B cell (primary cell): Measurements from ENCODE around the gene PRKCB. TPM values are rescaled to one million over a fixed set of nuclear protein-coding genes. Genes with fewer than 3 reads are reported as not detected.
"Not testable (repeated sequence)": the region's sequence is repeated elsewhere in the genome, so short reads cannot be mapped to it uniquely, and the experiment has no call there.

Experiments
- ATAC-seq: fragments of 200-7000 bp; cut with Tn5 transposase; one replicate; pipeline ENCODE4 v1.10.0; 2021; ENCODE audit warnings: low read depth, mild to moderate bottlenecking, moderate number of reproducible peaks, moderate library complexity
- CTCF ChIA-PET: fragments of 350-600 bp; sonication (Branson Sonifier 250); formaldehyde crosslinking; loops from one replicate; lab custom pipeline; 2021; ENCODE audit warnings: antibody characterized with exemption, inconsistent platforms; lab: Charles Lee
- POLR2A ChIA-PET: fragments of 350-600 bp; sonication (Branson Sonifier 250); formaldehyde crosslinking; loops from one replicate; lab custom pipeline; 2021; ENCODE audit warnings: antibody characterized with exemption; lab: Charles Lee
- DNase-seq: peaks from one replicate; pipeline ENCODE4 v3.0.0; 2013
- H2AFZ ChIP-seq: 2 replicates; pipeline ENCODE4 v1.6.1; 2012; ENCODE audit warnings: mild to moderate bottlenecking, low read depth, low read length; ENCODE audit not compliant: insufficient read depth, poor library complexity, severe bottlenecking
- H3K27ac ChIP-seq, 2 donors: 1 replicate in 1 of 2; 2 replicates in 1 of 2; pipeline ENCODE4 v1.5.1; 2012 to 2013; ENCODE audit warnings: low read length in 2 of 2, mild to moderate bottlenecking in 2 of 2, moderate library complexity in 1 of 2
- H3K27me3 ChIP-seq, 4 experiments: fragments of 200-600 bp in 1 of 4; sonication (generic) in 1 of 4; replicated peaks in 1 of 4; 1 replicate in 2 of 4; 2 replicates in 2 of 4; pipeline versions ENCODE4 v1.6.1 to v1.7.0; 2013 to 2016; ENCODE audit warnings: low read length in 3 of 4, mild to moderate bottlenecking in 2 of 4, mixed read lengths in 1 of 4, moderate library complexity in 1 of 4; ENCODE audit not compliant: insufficient read depth in 4 of 4, control insufficient read depth in 3 of 4; ENCODE audit errors: control extremely low read depth in 1 of 4
- H3K36me3 ChIP-seq, 2 experiments: replicated peaks in 1 of 2; 1 replicate in 1 of 2; 2 replicates in 1 of 2; pipeline versions ENCODE4 v1.6.1 to v1.7.1; 2013; ENCODE audit warnings: low read length in 1 of 2; ENCODE audit not compliant: insufficient read depth in 2 of 2, control insufficient read depth in 1 of 2; ENCODE audit errors: control extremely low read depth in 1 of 2, extremely low read depth in 1 of 2
- H3K4me1 ChIP-seq, 2 donors: fragments of 200-600 bp in 1 of 2; sonication (generic) in 1 of 2; 1 replicate in 1 of 2; 2 replicates in 1 of 2; pipeline versions ENCODE4 v1.5.1 to v1.6.1; 2013 to 2017; ENCODE audit warnings: low read length in 2 of 2; ENCODE audit not compliant: control insufficient read depth in 2 of 2, insufficient read depth in 2 of 2
- H3K4me2 ChIP-seq: replicated peaks from 2 replicates; pipeline ENCODE3; 2012; ENCODE audit warnings: mild to moderate bottlenecking, low read depth, low read length; ENCODE audit not compliant: poor library complexity, severe bottlenecking
- H3K4me3 ChIP-seq, 5 experiments: fragments of 200-600 bp in 1 of 5; sonication (generic) in 1 of 5; 1 replicate in 3 of 5; 2 replicates in 2 of 5; pipeline versions ENCODE4 v1.5.1 to v1.7.0; 2011 to 2016; ENCODE audit warnings: low read length in 4 of 5, mild to moderate bottlenecking in 4 of 5, low read depth in 2 of 5, control low read depth in 1 of 5, moderate library complexity in 1 of 5; ENCODE audit not compliant: insufficient read depth in 1 of 5; ENCODE audit errors: control extremely low read depth in 1 of 5, extremely low read depth in 1 of 5
- H3K79me2 ChIP-seq: fragments of 200-600 bp; sonication (generic); one replicate; pipeline ENCODE4 v1.6.0; 2016; ENCODE audit warnings: low read length; ENCODE audit not compliant: control insufficient read depth, insufficient read depth
- H3K9ac ChIP-seq: fragments of 200-600 bp; sonication (generic); 2 replicates; pipeline ENCODE4 v1.6.1; 2017; ENCODE audit warnings: mild to moderate bottlenecking, low read length, moderate library complexity
- H3K9me3 ChIP-seq, 3 donors: one replicate each; pipeline versions ENCODE4 v1.6.1 to v1.7.1; 2013; ENCODE audit warnings: low read length in 2 of 3; ENCODE audit not compliant: control insufficient read depth in 2 of 3, insufficient read depth in 1 of 3; ENCODE audit errors: control extremely low read depth in 1 of 3
- H4K20me1 ChIP-seq: 2 replicates; pipeline ENCODE4 v1.6.0; 2012; ENCODE audit warnings: mild to moderate bottlenecking, low read length; ENCODE audit not compliant: insufficient read depth, control insufficient read depth, poor library complexity, severe bottlenecking
- H3K27ac Mint-ChIP-seq: one replicate; pipeline ENCODE4 v1.8.0; 2021; ENCODE audit warnings: mixed read lengths
- H3K27me3 Mint-ChIP-seq: one replicate; pipeline ENCODE4 v1.8.0; 2021; ENCODE audit warnings: mixed read lengths
- H3K4me1 Mint-ChIP-seq: one replicate; pipeline ENCODE4 v1.8.0; 2021; ENCODE audit warnings: mixed read lengths
- H3K4me3 Mint-ChIP-seq: one replicate; pipeline ENCODE4 v1.8.0; 2021; ENCODE audit warnings: mixed read lengths
- H3K9me3 Mint-ChIP-seq: one replicate; pipeline ENCODE4 v1.8.0; 2022; ENCODE audit warnings: mixed read lengths; ENCODE audit not compliant: insufficient read depth
- CTCF ChIP-seq: fragments of 200-600 bp; IDR thresholded peaks from one replicate; pipeline ENCODE4 v1.8.0; 2022; ENCODE audit warnings: antibody characterized with exemption, mild to moderate bottlenecking
- EZH2 ChIP-seq: IDR thresholded peaks from 2 replicates; pipeline ENCODE4 v1.6.1; 2012; ENCODE audit warnings: borderline replicate concordance, low read depth, mild to moderate bottlenecking, moderate library complexity, low read length; ENCODE audit not compliant: insufficient read depth, poor library complexity, severe bottlenecking
- WGBS: methylation state at CpG from one replicate; pipeline ENCODE4 v1.1.5; 2013; ENCODE audit warnings: missing lambda C conversion rate; ENCODE audit not compliant: insufficient coverage; 5-methylcytosine and 5-hydroxymethylcytosine counted together
- intact Hi-C: fragments of 100-400 bp; cut with micrococcal nuclease; formaldehyde crosslinking; loops from one replicate; pipeline ENCODE4 v1.10.0; 2022
- polyA plus RNA-seq: library from polyadenylated mRNA; depleted of rRNA; stranded (reverse); fragments of >200 nt; gene quantifications from 2 replicates; pipeline ENCODE4 v1.2.3, GENCODE V29; 2012
- total RNA-seq, 2 donors: library from RNA; stranded (reverse); fragments of 120-200 nt in 1 of 2; gene quantifications; 1 replicate in 1 of 2; 2 replicates in 1 of 2; pipeline versions ENCODE4 v1.2.3 to v1.2.4, GENCODE V29; 2013 to 2022

Gene PRKCB
- total and polyA plus RNA-seq, 2 donors (not counting 1 experiment from before 2014, with no cell fraction given) = 106 to 373 TPM

GRCh38 chr16:24234737-24235136 lies 399.0 kb downstream of the PRKCB start:
- DNase-seq = no peak
- Mint-ChIP-seq H3K27ac (no peak overlapping the region), H3K4me3 (no peak overlapping the region), H3K4me1 (no peaks in the 10 kb centered on the region), H3K9me3 (peaks cover 2% of the 10 kb centered on the region), H3K27me3 (peaks cover 14% of the 10 kb centered on the region)
- Histone ChIP-seq H3K9ac (no peak overlapping the region), H3K27ac (no peak overlapping the region), H3K4me1 (no peaks in the 10 kb centered on the region), H3K27me3 (peaks cover 0 to 11% (median 0%) of the 10 kb centered on the region in 4 experiments), H3K4me3 (no peak overlapping the region), H3K79me2 (no peaks in the 10 kb centered on the region), H3K36me3 (no peaks in the 10 kb centered on the region), H2AFZ (no peak overlapping the region), H3K4me2 (no peak overlapping the region), H3K9me3 (peaks cover 4 to 19% (median 14%) of the 10 kb centered on the region in 3 donors), H4K20me1 (no peaks in the 10 kb centered on the region)
- CTCF ChIA-PET = no interaction called here
- POLR2A ChIA-PET = no interaction called here
- no peak for TF ChIP-seq EZH2
- no peak for TF ChIP-seq CTCF
- intact Hi-C loops = no loop called here
- no peak for ATAC-seq
- WGBS = 91% methylated on average over 4 of the region's 5 CpGs

- Mint-ChIP-seq H3K9me3 (peaks cover 2% of the 10 kb centered on the region), H3K27me3 (peaks cover 14% of the 10 kb centered on the region), H3K4me1 (no peaks in the 10 kb centered on the region), H3K27ac (no peak overlapping the region), H3K4me3 (no peak overlapping the region)
- no peaks in the 10 kb centered on the region for H4K20me1 ChIP-seq
- intact Hi-C loops = no loop called here
- 33% methylated on average over 1 of the region's 2 CpGs for WGBS
- H3K36me3 ChIP-seq = no peaks in the 10 kb centered on the region
- no peak overlapping the region for H3K4me2 ChIP-seq
- no peak overlapping the region for H2AFZ ChIP-seq
- no peak overlapping the region for H3K4me3 ChIP-seq
- ATAC-seq (no peak), DNase-seq (no peak)
- peaks cover 0 to 11% (median 0%) of the 10 kb centered on the region in 4 experiments for H3K27me3 ChIP-seq
- ChIA-PET POLR2A (no interaction called here), CTCF (interaction anchor here (1.0 kb wide), 1 partner anchor 27 kb away, joined by 3 read pairs; no protein-coding TSS in a partner anchor)
- no peak overlapping the region for H3K9ac ChIP-seq
- no peaks in the 10 kb centered on the region for H3K79me2 ChIP-seq
- H3K27ac ChIP-seq = no peak overlapping the region
- peaks cover 6 to 19% (median 15%) of the 10 kb centered on the region in 3 donors for H3K9me3 ChIP-seq
- H3K4me1 ChIP-seq = no peaks in the 10 kb centered on the region
- TF ChIP-seq CTCF (no peak), EZH2 (no peak)
Observed at GRCh38 chr16:24235806-24236205, 400.0 kb downstream of the PRKCB start.

GRCh38 chr16:24238846-24239245 lies 403.1 kb downstream of the PRKCB start:
- DNase-seq, H3K4me1 ChIP-seq, H2AFZ ChIP-seq, H3K9me3 Mint-ChIP-seq, H3K79me2 ChIP-seq, H4K20me1 ChIP-seq, H3K36me3 ChIP-seq, H3K27ac Mint-ChIP-seq, POLR2A ChIA-PET, H3K4me2 ChIP-seq, H3K4me1 Mint-ChIP-seq, intact Hi-C loops, H3K27ac ChIP-seq, H3K27me3 ChIP-seq, H3K4me3 ChIP-seq, H3K9ac ChIP-seq, H3K4me3 Mint-ChIP-seq, ATAC-seq: not testable (repeated sequence)
- WGBS = 80% methylated on average over 1 of the region's 2 CpGs
- CTCF ChIA-PET = interaction anchor here (1.7 kb wide), 1 partner anchor 14 kb away, joined by 4 read pairs; no protein-coding TSS in a partner anchor
- H3K27me3 Mint-ChIP-seq = peaks cover 18% of the 10 kb centered on the region
- peaks cover 8 to 19% (median 15%) of the 10 kb centered on the region in 3 donors for H3K9me3 ChIP-seq
